Ovary (tissue), 3 donors: ENCODE results near the gene DCP1B.
"Not testable (repeated sequence)": the region's sequence is repeated elsewhere in the genome, so short reads cannot be mapped to it uniquely, and the experiment has no call there.

Experiments used
- POLR2A ChIP-seq: fragments of 450-650 bp; IDR thresholded peaks from one replicate; pipeline ENCODE4 v1.6.1; 2017; ENCODE audit warnings: antibody characterized with exemption, mild to moderate bottlenecking, moderate library complexity
- TF ChIP-seq, protein P1 (sequence below), 3 donors: fragments of 450-650 bp in 2 of 3; fragments of 200-600 bp in 1 of 3; IDR thresholded peaks; one replicate each; pipeline versions ENCODE4 v1.5.1 to v1.8.0; 2016 to 2022; ENCODE audit warnings: antibody characterized with exemption in 3 of 3, mild to moderate bottlenecking in 1 of 3
- donor health status: DM: no; HTN: no; CAD: no.

DNA sequence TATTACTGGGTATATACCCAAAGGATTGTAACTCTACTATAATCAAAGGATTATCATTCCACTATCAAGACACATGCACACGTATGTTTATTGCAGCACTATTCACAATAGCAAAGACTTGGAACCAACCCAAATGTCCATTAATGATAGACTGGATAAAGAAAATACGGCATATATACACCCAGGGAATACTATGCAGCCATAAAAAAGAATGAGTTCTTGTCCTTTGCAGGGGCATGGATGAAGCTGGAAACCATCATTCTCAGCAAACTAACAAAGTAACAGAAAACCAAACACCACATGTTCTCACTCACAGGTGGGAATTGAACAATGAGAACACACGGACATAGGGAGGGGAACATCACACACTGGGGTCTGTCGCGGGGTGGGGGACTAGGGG is 58.8 kb downstream of the DCP1B start:
- TF ChIP-seq POLR2A: not testable (repeated sequence)
- TF ChIP-seq, protein P1, sequence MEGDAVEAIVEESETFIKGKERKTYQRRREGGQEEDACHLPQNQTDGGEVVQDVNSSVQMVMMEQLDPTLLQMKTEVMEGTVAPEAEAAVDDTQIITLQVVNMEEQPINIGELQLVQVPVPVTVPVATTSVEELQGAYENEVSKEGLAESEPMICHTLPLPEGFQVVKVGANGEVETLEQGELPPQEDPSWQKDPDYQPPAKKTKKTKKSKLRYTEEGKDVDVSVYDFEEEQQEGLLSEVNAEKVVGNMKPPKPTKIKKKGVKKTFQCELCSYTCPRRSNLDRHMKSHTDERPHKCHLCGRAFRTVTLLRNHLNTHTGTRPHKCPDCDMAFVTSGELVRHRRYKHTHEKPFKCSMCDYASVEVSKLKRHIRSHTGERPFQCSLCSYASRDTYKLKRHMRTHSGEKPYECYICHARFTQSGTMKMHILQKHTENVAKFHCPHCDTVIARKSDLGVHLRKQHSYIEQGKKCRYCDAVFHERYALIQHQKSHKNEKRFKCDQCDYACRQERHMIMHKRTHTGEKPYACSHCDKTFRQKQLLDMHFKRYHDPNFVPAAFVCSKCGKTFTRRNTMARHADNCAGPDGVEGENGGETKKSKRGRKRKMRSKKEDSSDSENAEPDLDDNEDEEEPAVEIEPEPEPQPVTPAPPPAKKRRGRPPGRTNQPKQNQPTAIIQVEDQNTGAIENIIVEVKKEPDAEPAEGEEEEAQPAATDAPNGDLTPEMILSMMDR (IDR thresholded peaks at IDR 0.05): not testable (repeated sequence)
